ENCODE data around the gene SF3A1. TPM values are rescaled to one million over a fixed set of nuclear protein-coding genes. Genes with fewer than 3 reads are reported as not detected.

The SF3A1 gene
- total and polyA plus RNA-seq, 2 of the 8 experiments (the other 6 are each of a cell fraction or from before 2014, with no cell fraction given): 27.8 to 285 TPM

GRCh38 chr22:30289141-30289979 lies 67.3 kb downstream of the SF3A1 start, which contains the start of gene CASTOR1 (continued):
- TF ChIP-seq GTF2F1 (IDR thresholded peaks at IDR 0.05; ENCODE audit: borderline replicate concordance, low read depth, low read length): no peak
- TF ChIP-seq SP4 (IDR thresholded peaks at IDR 0.05; ENCODE audit: low read length): 0 out of 2 replicates have a peak, but pooled peaks have one; percentile 37
- peak; percentile 12 to 68; a peak in 1 of 4 replicates for TF ChIP-seq SIN3A (conservative IDR thresholded peaks at IDR 0.05 in 1 of 2, IDR thresholded peaks at IDR 0.05 in 1 of 2; ENCODE audit: low read depth in 1 of 2, low read length in 2 of 2)
- no peak for TF ChIP-seq YY1 (IDR thresholded peaks at IDR 0.05; ENCODE audit: low read depth, low read length)
- no peak for TF ChIP-seq KDM5A (IDR thresholded peaks at IDR 0.05; ENCODE audit: low read length)
- no peak for TF ChIP-seq KDM1A (IDR thresholded peaks at IDR 0.05; ENCODE audit: borderline replicate concordance, low read length)
- TF ChIP-seq GABPA (IDR thresholded peaks at IDR 0.05; ENCODE audit: borderline replicate concordance, insufficient read depth, low read length): no peak
- TF ChIP-seq SP1 (IDR thresholded peaks at IDR 0.05; ENCODE audit: low read depth, low read length): peak; percentile 55; the same call in 1 of the 2 replicates
- peak; percentile 29 for TF ChIP-seq EZH2 (IDR thresholded peaks at IDR 0.05; ENCODE audit: low read depth, low read length, severe bottlenecking)
- peak; percentile 70 for TF ChIP-seq KDM4A (IDR thresholded peaks at IDR 0.05; ENCODE audit: low read depth, low read length, severe bottlenecking)
